Activated effector memory CD4-positive, alpha-beta T cell treated with Interleukin-2 at 50 U/mL for 16 hours (primary cell): Measurements from ENCODE around the gene LDLRAD4.

Experiments
- DNase-seq: peaks from one replicate; pipeline ENCODE4 v3.0.0-alpha.2; 2020

The LDLRAD4 gene

GRCh38 chr18:13289481-13290205, 71.1 kb downstream of the LDLRAD4 start:
- no peak for DNase-seq

GRCh38 chr18:13290856-13291271, 72.3 kb downstream of the LDLRAD4 start:
- peak; percentile 28 for DNase-seq

GRCh38 chr18:13291299-13291698, 72.7 kb downstream of the LDLRAD4 start:
- no peak for DNase-seq

- no peak for DNase-seq
Observed at GRCh38 chr18:13291745-13292447, 73.3 kb downstream of the LDLRAD4 start.

GRCh38 chr18:13292736-13293135, 74.2 kb downstream of the LDLRAD4 start:
- DNase-seq, result no peak

- DNase-seq, result no peak
Observed at GRCh38 chr18:13294309-13294708, 75.7 kb downstream of the LDLRAD4 start.

- no peak for DNase-seq
Observed at GRCh38 chr18:13295894-13296293, 77.3 kb downstream of the LDLRAD4 start.

GRCh38 chr18:13296867-13297574, 78.5 kb downstream of the LDLRAD4 start:
- no peak for DNase-seq

GRCh38 chr18:13298262-13298661, 79.7 kb downstream of the LDLRAD4 start:
- no peak for DNase-seq

GRCh38 chr18:13300029-13300428, 81.5 kb downstream of the LDLRAD4 start:
- DNase-seq, result no peak

GRCh38 chr18:13300796-13301195, 82.2 kb downstream of the LDLRAD4 start:
- no peak for DNase-seq

- DNase-seq, result no peak
Observed at GRCh38 chr18:13302040-13302439, 83.5 kb downstream of the LDLRAD4 start.

- no peak for DNase-seq
Observed at GRCh38 chr18:13302457-13303225, 84.1 kb downstream of the LDLRAD4 start.

- no peak for DNase-seq
Observed at GRCh38 chr18:13303756-13304364, 85.3 kb downstream of the LDLRAD4 start.

GRCh38 chr18:13305301-13305700, 86.7 kb downstream of the LDLRAD4 start:
- DNase-seq, result no peak

- DNase-seq, result no peak
Observed at GRCh38 chr18:13306583-13306982, 88.0 kb downstream of the LDLRAD4 start.

GRCh38 chr18:13308369-13308768, 89.8 kb downstream of the LDLRAD4 start:
- no peak for DNase-seq

GRCh38 chr18:13309031-13309747, 90.6 kb downstream of the LDLRAD4 start:
- no peak for DNase-seq

- no peak for DNase-seq
Observed at GRCh38 chr18:13309748-13310670, 91.4 kb downstream of the LDLRAD4 start.

- DNase-seq, result no peak
Observed at GRCh38 chr18:13311193-13311592, 92.6 kb downstream of the LDLRAD4 start.

- DNase-seq, result no peak
Observed at GRCh38 chr18:13312515-13312914, 94.0 kb downstream of the LDLRAD4 start.
